GM19438 (cell line): ENCODE data around the gene ITGA2.
A peak's percentile ranks its signal among the peaks of the same experiment; 100 is the strongest.
"Not testable (repeated sequence)": the region's sequence is repeated elsewhere in the genome, so short reads cannot be mapped to it uniquely, and the experiment has no call there.

Experiments
- ATAC-seq: cut with Tn5 transposase; IDR thresholded peaks from one replicate; pipeline ENCODE4 v1.9.1; 2021; ENCODE audit warnings: low read depth; ENCODE audit not compliant: unreplicated experiment

ITGA2 gene

DNA sequence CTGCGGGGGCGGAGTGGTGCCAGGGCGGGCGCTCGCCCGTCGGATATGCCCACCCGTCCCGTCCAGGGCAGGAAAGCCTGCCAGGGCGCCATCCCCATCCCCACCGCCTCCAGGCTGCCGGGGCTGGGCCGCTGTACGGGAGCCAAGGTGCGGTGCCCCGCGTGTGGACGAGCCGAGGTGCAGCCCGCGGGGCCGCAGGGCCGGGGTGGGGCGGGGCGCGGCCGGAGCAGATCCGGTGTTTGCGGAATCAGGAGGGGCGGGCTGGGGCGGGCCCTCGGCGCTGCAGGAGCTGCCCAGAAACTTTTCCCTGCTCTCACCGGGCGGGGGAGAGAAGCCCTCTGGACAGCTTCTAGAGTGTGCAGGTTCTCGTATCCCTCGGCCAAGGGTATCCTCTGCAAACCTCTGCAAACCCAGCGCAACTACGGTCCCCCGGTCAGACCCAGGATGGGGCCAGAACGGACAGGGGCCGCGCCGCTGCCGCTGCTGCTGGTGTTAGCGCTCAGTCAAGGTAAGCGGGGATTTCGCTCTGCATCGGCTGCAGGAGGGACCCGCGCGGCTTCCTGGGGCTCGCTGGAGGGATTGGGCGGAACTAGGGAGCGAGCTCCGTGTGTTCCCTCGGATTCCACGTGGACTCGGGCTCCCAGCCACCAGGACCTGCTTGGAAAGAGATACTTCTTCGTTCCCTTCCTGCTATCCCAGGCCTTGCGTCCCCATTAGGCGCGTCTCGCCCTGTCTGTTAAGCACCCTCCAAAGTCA lies at the start of gene ITGA2:
TSS of gene ITGA2 (plus strand) at position 328 of the 756 bp plus-strand sequence. CDS start at position 445, 117 bp downstream.
- ATAC-seq = peak; percentile 64

DNA sequence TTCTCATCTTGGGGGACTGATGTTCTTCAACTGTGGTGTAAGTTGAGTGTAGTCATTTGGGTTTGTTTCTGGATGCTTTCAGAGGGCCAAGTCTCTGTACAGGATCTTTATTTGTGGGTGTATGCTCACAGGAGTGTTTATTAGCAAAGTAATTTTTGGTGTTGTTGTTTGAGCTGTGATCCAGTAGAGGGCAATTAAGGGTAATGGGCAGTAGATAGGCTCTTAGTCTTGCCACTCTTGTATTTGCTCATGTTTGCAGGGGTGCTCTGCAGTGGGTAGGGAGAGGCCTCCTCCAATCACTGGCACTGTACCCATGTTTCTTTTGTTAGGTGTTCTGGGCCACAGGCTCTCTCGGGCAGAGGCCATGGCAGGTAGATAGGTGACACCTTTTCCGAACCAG lies 45.9 kb upstream of the ITGA2 start:
- ATAC-seq = no peak

GRCh38 chr5:52943808-52944207 lies 45.3 kb upstream of the ITGA2 start:
- ATAC-seq = no peak

DNA sequence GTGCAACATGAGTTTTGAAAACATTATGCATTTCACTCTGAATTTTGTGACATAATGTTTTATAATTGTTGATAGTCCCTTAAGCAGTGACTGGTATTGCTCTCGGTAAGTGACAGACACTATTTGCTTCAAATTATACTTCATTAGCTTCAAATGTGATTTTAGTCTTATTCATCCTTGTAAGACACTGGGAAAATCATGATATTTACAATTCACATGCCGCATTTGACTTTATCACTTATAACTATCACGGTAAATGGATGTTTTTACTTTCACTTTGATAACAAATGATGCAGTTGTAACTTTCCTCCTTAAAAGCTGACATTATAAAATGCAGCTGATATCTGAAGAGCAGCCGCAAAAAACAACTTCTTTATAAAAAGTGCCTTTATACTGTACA lies 44.1 kb upstream of the ITGA2 start:
- ATAC-seq = no peak

GRCh38 chr5:52947208-52947607 lies 41.9 kb upstream of the ITGA2 start:
- ATAC-seq = no peak

GRCh38 chr5:52947851-52948250 lies 41.3 kb upstream of the ITGA2 start:
- ATAC-seq = no peak

- ATAC-seq = peak; percentile 97
Observed at GRCh38 chr5:52948418-52949076, 40.6 kb upstream of the ITGA2 start.

GRCh38 chr5:52950686-52951085 lies 38.5 kb upstream of the ITGA2 start:
- ATAC-seq = no peak

GRCh38 chr5:52952483-52952882 lies 36.7 kb upstream of the ITGA2 start:
- no peak for ATAC-seq

DNA sequence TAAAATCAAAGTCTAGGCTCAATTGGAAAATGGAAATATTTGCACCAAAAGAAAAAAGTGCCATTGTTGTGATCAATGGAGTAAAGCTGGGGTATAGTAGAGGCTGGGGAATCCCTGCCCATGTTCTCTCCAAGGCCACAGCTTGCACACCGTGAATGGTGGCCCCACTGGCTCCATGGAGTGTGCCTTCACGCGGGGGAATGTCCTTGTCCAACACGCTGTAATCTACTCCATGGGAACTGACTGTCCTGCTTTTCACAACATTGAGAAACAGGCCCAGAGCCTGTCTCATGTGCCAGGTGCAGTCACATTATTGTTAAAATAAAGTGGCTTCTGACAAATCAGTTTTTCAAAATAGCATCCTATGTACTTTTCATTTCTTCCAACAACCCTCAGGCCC lies 33.1 kb upstream of the ITGA2 start:
- no peak for ATAC-seq

DNA sequence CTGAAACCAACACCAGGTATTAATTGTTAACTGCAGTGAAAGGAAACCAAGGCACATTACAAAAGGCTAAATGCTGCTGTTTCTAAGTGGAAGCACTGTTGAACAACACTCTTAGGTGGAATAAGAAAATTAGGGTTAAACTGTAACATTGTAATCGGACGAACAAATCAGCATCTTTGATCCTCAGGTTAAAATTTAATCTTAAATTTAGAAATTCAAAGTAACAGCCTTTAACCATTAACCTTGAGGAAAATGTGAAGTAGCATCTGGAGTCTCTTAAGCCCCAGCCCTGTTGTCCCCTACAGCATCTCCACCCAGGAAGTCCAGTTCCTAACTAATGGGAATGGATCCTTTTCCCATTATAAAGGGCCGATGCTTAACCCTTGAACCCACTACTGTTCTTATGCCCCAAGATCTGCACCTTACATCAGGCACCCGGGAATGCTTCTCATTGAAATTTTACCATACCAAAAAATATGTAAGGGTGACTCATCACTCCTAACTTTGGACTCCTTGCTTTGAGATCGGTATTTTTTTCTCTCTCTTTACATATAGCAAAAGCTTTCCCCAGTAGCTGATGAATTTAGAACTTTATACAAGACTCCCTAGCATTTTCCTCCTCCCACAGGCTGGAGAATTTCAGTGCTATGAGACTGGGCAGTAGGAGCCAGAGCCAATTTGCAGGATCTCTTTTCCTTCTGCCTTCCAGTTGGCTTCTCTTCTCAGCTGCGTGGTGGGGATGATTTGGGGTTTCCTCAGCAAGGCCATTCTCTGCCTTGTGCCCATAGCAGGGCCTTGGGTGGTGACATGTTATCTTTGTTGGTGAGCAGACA lies 32.0 kb upstream of the ITGA2 start:
- peak; percentile 84 for ATAC-seq

- ATAC-seq = no peak
Observed at GRCh38 chr5:52961274-52961681, 27.9 kb upstream of the ITGA2 start.

GRCh38 chr5:52963636-52964035 lies 25.5 kb upstream of the ITGA2 start:
- no peak for ATAC-seq

- ATAC-seq = no peak
Observed at GRCh38 chr5:52964138-52964537, 25.0 kb upstream of the ITGA2 start.

DNA sequence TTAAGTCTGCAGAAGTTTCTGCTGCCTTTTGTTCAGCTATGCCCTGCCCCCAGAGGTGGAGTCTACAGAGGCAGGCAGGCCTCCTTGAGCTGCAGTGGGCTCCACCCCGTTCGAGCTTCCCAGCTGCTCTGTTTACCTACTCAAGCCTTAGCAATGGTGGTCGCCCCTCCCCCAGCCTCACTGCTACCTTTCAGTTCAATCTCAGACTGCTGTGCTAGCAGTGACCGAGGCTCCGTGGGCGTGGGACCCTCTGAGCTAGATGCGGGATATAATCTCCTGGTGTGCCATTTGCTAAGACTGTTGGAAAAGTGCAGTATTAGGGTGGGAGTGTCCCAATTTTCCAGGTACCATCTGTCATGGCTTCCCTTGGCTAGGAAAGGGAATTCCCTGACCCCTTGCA lies 13.0 kb upstream of the ITGA2 start:
- not testable (repeated sequence) for ATAC-seq

GRCh38 chr5:52977264-52977897 lies 11.8 kb upstream of the ITGA2 start:
- ATAC-seq = no peak

GRCh38 chr5:52981507-52981906 lies 7.6 kb upstream of the ITGA2 start:
- ATAC-seq = no peak

DNA sequence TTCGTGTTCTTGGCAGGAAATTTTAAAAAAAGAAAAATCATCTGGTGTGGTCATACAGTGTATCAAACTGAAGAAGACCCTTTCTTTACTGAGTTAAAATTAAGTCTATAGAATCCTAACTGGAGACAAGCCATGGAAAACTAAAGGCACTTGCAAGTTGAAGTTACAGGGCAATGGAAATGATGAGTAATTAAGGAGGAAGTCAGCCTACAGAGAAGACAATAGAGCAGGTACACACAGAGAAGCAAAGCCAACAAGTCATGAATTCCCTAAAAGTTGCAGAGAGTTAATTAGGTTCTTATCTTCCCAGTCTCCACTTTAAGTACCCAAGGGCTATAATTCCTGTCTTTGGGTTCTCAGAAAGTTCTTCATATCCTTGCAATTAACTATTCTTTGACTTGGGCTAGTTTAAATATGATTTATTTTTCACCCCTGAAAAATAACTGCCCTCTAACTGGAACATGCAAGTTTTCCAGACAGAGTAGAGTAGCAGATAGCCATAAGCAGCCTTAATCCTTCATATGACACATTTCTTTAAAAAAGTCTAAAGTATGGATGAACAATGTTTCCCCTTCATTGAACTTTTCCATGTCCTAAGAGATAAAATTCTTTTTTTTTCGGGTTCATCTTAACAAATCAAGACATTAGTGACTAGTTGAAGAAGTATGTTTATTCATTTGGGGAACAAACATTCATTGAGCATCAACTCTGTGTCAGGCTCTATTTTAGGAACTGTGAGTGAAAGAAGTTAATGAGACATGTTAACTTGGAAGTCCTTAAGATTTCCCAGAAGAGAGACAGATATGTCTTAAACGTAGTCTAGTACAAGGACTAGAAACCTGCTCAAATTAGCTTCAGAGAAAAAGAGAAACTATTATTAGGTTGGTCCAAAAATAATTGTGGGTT lies 5.2 kb upstream of the ITGA2 start:
- no peak for ATAC-seq

- ATAC-seq = no peak
Observed at GRCh38 chr5:52985306-52985705, 3.8 kb upstream of the ITGA2 start.
